ENCODE data around the gene LRIG1.

The LRIG1 gene

GRCh38 chr3:66493458-66494099, 7.2 kb downstream of the LRIG1 start:
- TF ChIP-seq CTCF (IDR thresholded peaks at IDR 0.05; ENCODE audit: low read depth, low read length): no peak
- DNase-seq (ENCODE audit: extremely low read depth, low read depth): no peak

- TF ChIP-seq CTCF (IDR thresholded peaks at IDR 0.05; ENCODE audit: low read depth, low read length): no peak
These were observed 8.2 kb downstream of the LRIG1 start for GRCh38 chr3:66492672-66493071.

GRCh38 chr3:66492071-66492470, 8.8 kb downstream of the LRIG1 start:
- no peak for TF ChIP-seq CTCF (IDR thresholded peaks at IDR 0.05; ENCODE audit: low read depth, low read length)
- DNase-seq (ENCODE audit: extremely low read depth, low read depth): no peak

More at GRCh38 chr3:66492672-66493071, 8.2 kb downstream of the LRIG1 start:
- DNase-seq (ENCODE audit: extremely low read depth, low read depth): no peak

GRCh38 chr3:66490984-66491383, 9.8 kb downstream of the LRIG1 start:
- DNase-seq (ENCODE audit: extremely low read depth, low read depth): no peak
- TF ChIP-seq CTCF (IDR thresholded peaks at IDR 0.05; ENCODE audit: low read depth, low read length): no peak

DNA sequence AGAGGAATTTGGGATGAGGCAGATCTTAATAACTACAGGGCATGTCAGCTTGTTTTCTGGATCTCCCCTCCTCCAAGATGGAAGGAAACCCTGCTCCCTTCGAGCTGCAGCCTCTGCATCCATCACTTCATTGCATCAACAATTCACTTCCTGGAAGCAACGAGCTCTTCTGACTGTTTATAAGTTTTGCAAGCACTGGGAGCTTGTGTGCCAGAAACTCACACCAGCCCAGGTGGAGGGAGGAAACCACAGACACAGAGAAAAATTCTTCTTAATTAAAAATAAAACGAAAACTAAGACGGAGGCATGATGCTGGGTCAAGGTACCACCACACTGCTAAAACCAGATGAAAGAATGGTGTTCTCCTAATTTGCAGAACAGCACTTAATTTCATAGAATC, 10.6 kb downstream of the LRIG1 start:
- TF ChIP-seq CTCF (IDR thresholded peaks at IDR 0.05; ENCODE audit: low read depth, low read length): no peak
- no peak for DNase-seq (ENCODE audit: extremely low read depth, low read depth)

DNA sequence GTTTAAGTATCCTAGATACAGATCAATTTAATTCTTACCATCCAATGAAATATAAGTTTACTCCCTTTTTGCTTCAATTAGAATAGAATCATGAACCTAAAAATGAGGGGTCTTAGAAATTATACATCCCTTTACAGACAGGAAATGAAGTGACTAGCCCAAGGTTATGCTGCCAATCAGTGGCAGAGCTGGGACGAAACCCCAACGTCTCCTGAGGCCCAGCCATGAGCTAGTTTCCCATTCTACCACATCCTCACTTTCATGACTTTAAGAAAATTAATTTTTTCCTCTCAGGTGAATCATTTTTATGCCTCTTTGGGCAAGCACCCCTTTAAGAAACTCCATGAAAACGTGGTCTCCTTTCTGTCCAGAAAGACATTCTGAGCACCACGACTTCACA, 11.2 kb downstream of the LRIG1 start:
- no peak for DNase-seq (ENCODE audit: extremely low read depth, low read depth)
- TF ChIP-seq CTCF (IDR thresholded peaks at IDR 0.05; ENCODE audit: low read depth, low read length): no peak

DNA sequence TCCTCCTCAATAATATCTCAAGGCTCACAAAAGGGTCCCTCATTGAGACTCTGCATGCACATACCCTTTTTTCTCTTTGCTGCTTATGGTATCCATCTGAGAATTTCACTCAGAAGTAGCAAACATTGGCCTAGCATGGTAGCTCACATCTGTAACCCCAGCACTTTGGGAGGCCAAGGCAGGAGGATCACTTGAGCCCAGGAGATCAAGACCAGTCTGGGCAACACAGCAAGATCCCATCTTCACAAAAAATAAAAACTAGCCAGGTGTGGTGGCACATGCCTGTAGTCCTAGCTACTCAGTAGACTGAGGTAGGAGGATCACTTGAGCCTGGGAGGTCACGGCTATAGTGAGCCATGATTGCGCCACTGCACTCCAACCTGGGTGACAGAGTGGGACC, 11.7 kb downstream of the LRIG1 start:
- no peak for DNase-seq (ENCODE audit: extremely low read depth, low read depth)
- no peak for TF ChIP-seq CTCF (IDR thresholded peaks at IDR 0.05; ENCODE audit: low read depth, low read length)
